ENCODE data around the gene ARHGAP26. TPM values are rescaled to one million over a fixed set of nuclear protein-coding genes. Genes with fewer than 3 reads are reported as not detected.

The ARHGAP26 gene
- total and polyA plus RNA-seq, 2 donors (not counting 3 experiments of a cell fraction or from before 2014, with no cell fraction given), result 3.1 to 16.2 TPM

DNA sequence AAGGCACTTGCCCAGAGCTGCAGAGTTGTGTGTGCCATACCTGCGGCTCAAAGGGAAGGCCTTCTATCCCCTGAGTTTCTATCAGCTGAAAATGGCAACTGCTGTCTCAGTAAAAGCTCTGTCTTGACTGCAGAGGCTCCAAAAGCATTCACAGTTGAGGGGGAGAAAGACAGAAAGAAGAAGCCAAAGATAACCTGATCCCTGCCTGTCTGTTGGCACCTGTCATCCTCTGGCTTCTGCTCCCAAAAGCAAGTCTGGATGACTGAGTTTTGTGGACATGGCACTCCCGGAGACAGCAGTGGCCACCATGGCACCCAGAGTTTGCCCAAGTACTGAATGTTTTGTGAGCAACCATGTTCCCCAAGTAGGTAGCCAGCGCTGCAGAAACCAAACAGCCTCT is 456.7 kb downstream of the ARHGAP26 start:
- Histone ChIP-seq H3K9me1 (replicated peaks; ENCODE audit: control insufficient read depth, extremely low read depth, insufficient read depth, low read length) (no peaks in the 10 kb centered on the region), H3K27ac (ENCODE audit: insufficient read depth, low read depth, low read length) (no peak overlapping the region), H3K36me3 (ENCODE audit: control insufficient read depth in 2 of 2, extremely low read depth in 1 of 2, insufficient read depth in 2 of 2, low read length in 2 of 2) (no peaks in the 10 kb centered on the region), H3K4me2 (ENCODE audit: insufficient read depth, low read length) (no peak overlapping the region), H3K79me2 (ENCODE audit: control insufficient read depth, insufficient read depth, low read length) (no peaks in the 10 kb centered on the region), H3K9me3 (replicated peaks; ENCODE audit: control insufficient read depth, insufficient read depth, low read length) (no peaks in the 10 kb centered on the region), H3K9ac (replicated peaks; ENCODE audit: extremely low read depth, insufficient read depth, low read length) (no peak overlapping the region), H3K27me3 (ENCODE audit: control insufficient read depth in 2 of 2, insufficient read depth in 2 of 2, low read length in 2 of 2) (no peaks in the 10 kb centered on the region), H3K4me3 (replicated peaks in 1 of 3; ENCODE audit: insufficient read depth in 1 of 3, low read depth in 1 of 3, low read length in 3 of 3) (no peak overlapping the region), H4K20me1 (replicated peaks; ENCODE audit: control insufficient read depth, extremely low read depth, insufficient read depth, low read length) (no peaks in the 10 kb centered on the region), H2AFZ (ENCODE audit: low read depth, low read length) (no peak overlapping the region), H3K4me1 (ENCODE audit: control insufficient read depth, extremely low read depth, insufficient read depth, low read length) (no peaks in the 10 kb centered on the region)
- no peak for DNase-seq (ENCODE audit: low read depth, low spot score)
- no peak for TF ChIP-seq FOS (IDR thresholded peaks at IDR 0.05; ENCODE audit: borderline replicate concordance, insufficient read depth, low read length)
- no peak for TF ChIP-seq MYC (IDR thresholded peaks at IDR 0.05; ENCODE audit: low read depth, low read length)
- TF ChIP-seq EZH2 (IDR thresholded peaks at IDR 0.05; ENCODE audit: borderline replicate concordance, low read depth, low read length, severe bottlenecking), result no peak
- no peak for TF ChIP-seq JUN (IDR thresholded peaks at IDR 0.05; ENCODE audit: borderline replicate concordance, insufficient read depth, insufficient read length, low read depth)
- TF ChIP-seq POLR2AphosphoS5 (IDR thresholded peaks at IDR 0.05; ENCODE audit: insufficient read depth, low read depth, low read length), result no peak
- TF ChIP-seq GATA2 (IDR thresholded peaks at IDR 0.05; ENCODE audit: insufficient read depth, insufficient read length, low read depth, low read length), result no peak
- TF ChIP-seq, protein P1, sequence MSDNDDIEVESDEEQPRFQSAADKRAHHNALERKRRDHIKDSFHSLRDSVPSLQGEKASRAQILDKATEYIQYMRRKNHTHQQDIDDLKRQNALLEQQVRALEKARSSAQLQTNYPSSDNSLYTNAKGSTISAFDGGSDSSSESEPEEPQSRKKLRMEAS (IDR thresholded peaks at IDR 0.05; ENCODE audit: insufficient read depth, insufficient read length), result no peak
- TF ChIP-seq POLR2A (IDR thresholded peaks at IDR 0.05; ENCODE audit: low read depth, low read length), result no peak
- TF ChIP-seq, protein P2, sequence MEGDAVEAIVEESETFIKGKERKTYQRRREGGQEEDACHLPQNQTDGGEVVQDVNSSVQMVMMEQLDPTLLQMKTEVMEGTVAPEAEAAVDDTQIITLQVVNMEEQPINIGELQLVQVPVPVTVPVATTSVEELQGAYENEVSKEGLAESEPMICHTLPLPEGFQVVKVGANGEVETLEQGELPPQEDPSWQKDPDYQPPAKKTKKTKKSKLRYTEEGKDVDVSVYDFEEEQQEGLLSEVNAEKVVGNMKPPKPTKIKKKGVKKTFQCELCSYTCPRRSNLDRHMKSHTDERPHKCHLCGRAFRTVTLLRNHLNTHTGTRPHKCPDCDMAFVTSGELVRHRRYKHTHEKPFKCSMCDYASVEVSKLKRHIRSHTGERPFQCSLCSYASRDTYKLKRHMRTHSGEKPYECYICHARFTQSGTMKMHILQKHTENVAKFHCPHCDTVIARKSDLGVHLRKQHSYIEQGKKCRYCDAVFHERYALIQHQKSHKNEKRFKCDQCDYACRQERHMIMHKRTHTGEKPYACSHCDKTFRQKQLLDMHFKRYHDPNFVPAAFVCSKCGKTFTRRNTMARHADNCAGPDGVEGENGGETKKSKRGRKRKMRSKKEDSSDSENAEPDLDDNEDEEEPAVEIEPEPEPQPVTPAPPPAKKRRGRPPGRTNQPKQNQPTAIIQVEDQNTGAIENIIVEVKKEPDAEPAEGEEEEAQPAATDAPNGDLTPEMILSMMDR (IDR thresholded peaks at IDR 0.05; ENCODE audit: extremely low read depth in 1 of 2, insufficient read depth in 1 of 2, low read depth in 1 of 2, low read length in 2 of 2), result no peak
- intact Hi-C loops (cut with micrococcal nuclease), result no loop called here
- no peak for FAIRE-seq
- dilution Hi-C loops (cut with MboI; ENCODE audit: extremely low pct_ligation_motif_present, low sequenced_read_pairs), result no loop called here
- POLR2A ChIA-PET, result interaction anchor here (0.6 to 0.7 kb wide), 2 partner anchors 129 to 1797 kb away, joined by 6 to 7 read pairs; no protein-coding TSS in a partner anchor
- CTCF ChIA-PET, result no interaction called here
- BruUV-seq (replicated peaks), result no TSS peak
